NCI-H1930 (cell line): ENCODE measurements around the gene RNF41.

Experiments used
- DNase-seq, 2 experiments: peaks; one replicate each; lab custom pipeline; 2025; lab: John Stamatoyannopoulos, UW

RNF41 gene

GRCh38 chr12:56152756-56153677 is 68.7 kb downstream of the RNF41 start:
- no peak for DNase-seq
